T-helper 1 cell treated with Interleukin-12 subunit alpha and Interleukin-12 subunit beta and Interleukin-4 antibody, amounts not matched to agents 30 ng/mL and 1 ng/mL, for 36 hours (primary cell): ENCODE measurements around the gene LRRC46. TPM values are rescaled to one million over a fixed set of nuclear protein-coding genes. Genes with fewer than 3 reads are reported as not detected.

Experiments used
- intact Hi-C: fragments of 100-400 bp; cut with micrococcal nuclease; formaldehyde crosslinking; loops from one replicate; pipeline ENCODE4 v1.15.1; 2024
- total RNA-seq: library from RNA; stranded (reverse); gene quantifications from 2 replicates; pipeline ENCODE4 v1.2.3, GENCODE V29; 2022

The LRRC46 gene
- total RNA-seq, 1 donor from 2014 or later, result 0.81 TPM

GRCh38 chr17:47808830-47809480, 22.5 kb upstream of the LRRC46 start:
- intact Hi-C loops, result no loop called here

- intact Hi-C loops, result no loop called here
These were observed 21.2 kb upstream of the LRRC46 start for GRCh38 chr17:47810200-47810821.

GRCh38 chr17:47810901-47811635, 20.4 kb upstream of the LRRC46 start:
- intact Hi-C loops, result no loop called here

- intact Hi-C loops, result no loop called here
These were observed 19.8 kb upstream of the LRRC46 start for GRCh38 chr17:47811709-47812108.

- intact Hi-C loops, result no loop called here
These were observed 19.1 kb upstream of the LRRC46 start for GRCh38 chr17:47812146-47812920.

GRCh38 chr17:47813077-47813476, 18.4 kb upstream of the LRRC46 start:
- intact Hi-C loops, result no loop called here

- intact Hi-C loops, result no loop called here
These were observed 17.9 kb upstream of the LRRC46 start for GRCh38 chr17:47813512-47814031.

GRCh38 chr17:47815106-47815918, 16.2 kb upstream of the LRRC46 start:
- intact Hi-C loops, result no loop called here

- intact Hi-C loops, result no loop called here
These were observed 15.2 kb upstream of the LRRC46 start for GRCh38 chr17:47816111-47816735.

- intact Hi-C loops, result no loop called here
These were observed 14.5 kb upstream of the LRRC46 start for GRCh38 chr17:47816947-47817346.

GRCh38 chr17:47818002-47818695, 13.3 kb upstream of the LRRC46 start:
- intact Hi-C loops, result no loop called here

- intact Hi-C loops, result no loop called here
These were observed 12.0 kb upstream of the LRRC46 start for GRCh38 chr17:47819475-47819874.

- intact Hi-C loops, result no loop called here
These were observed 11.3 kb upstream of the LRRC46 start for GRCh38 chr17:47820033-47820789.

- intact Hi-C loops, result loop anchor here (1.0 kb wide), 1 partner anchor 10 kb away; the partner anchor contains the start of genes LRRC46 and MRPL10
These were observed 10.4 kb upstream of the LRRC46 start for GRCh38 chr17:47821031-47821423.

- intact Hi-C loops, result loop anchor here (1.0 kb wide), 1 partner anchor 10 kb away; the partner anchor contains the start of genes LRRC46 and MRPL10
These were observed 9.8 kb upstream of the LRRC46 start, which contains the start of gene OSBPL7 for GRCh38 chr17:47821424-47822391. Gene OSBPL7, minus strand, starts transcription at chr17:47821794. Its CDS starts 1,516 bp downstream, at chr17:47820278.

GRCh38 chr17:47822785-47823184, 8.7 kb upstream of the LRRC46 start:
- intact Hi-C loops, result no loop called here

GRCh38 chr17:47823519-47823918, 8.0 kb upstream of the LRRC46 start:
- intact Hi-C loops, result no loop called here
